Activated naive CD4-positive, alpha-beta T cell treated with anti-CD3 and anti-CD28 coated beads, Interleukin-2, amount 50 U/mL, for 72 hours (primary cell): ENCODE data around the gene SNRK. TPM values are rescaled to one million over a fixed set of nuclear protein-coding genes. Genes with fewer than 3 reads are reported as not detected.
A peak's percentile ranks its signal among the peaks of the same experiment; 100 is the strongest.

ENCODE experiments used
- ATAC-seq, 2 donors: fragments of 150-1000 bp; cut with Tn5 transposase; 2 replicates each; pipeline ENCODE4 v1.10.0; 2021; ENCODE audit warnings: mild to moderate bottlenecking in 2 of 2, moderate library complexity in 2 of 2
- DNase-seq, 2 donors: peaks; one replicate each; pipeline ENCODE4 v3.0.0; 2021 to 2022; ENCODE audit warnings: low spot score in 2 of 2
- H3K27ac Mint-ChIP-seq, 2 donors: one replicate each; pipeline ENCODE4 v1.8.0; 2022; ENCODE audit warnings: mild to moderate bottlenecking in 2 of 2, mixed read lengths in 2 of 2
- H3K36me3 Mint-ChIP-seq, 2 donors: one replicate each; pipeline ENCODE4 v1.8.0; 2022; ENCODE audit warnings: mixed read lengths in 2 of 2
- H3K9me3 Mint-ChIP-seq, 2 donors: one replicate each; pipeline ENCODE4 v1.8.0; 2022; ENCODE audit warnings: mixed read lengths in 2 of 2
- total RNA-seq, 2 donors: library from RNA; stranded (reverse); gene quantifications; one replicate each; pipeline ENCODE4 v1.2.3, GENCODE V29; 2022

SNRK gene
- total RNA-seq, 2 donors from 2014 or later: 21.2 to 28.6 TPM

GRCh38 chr3:43323541-43323940 lies 37.2 kb downstream of the SNRK start:
- peaks cover 0 to 4% of the 10 kb centered on the region in 2 donors for H3K9me3 Mint-ChIP-seq
- no peak overlapping the region for H3K27ac Mint-ChIP-seq
- H3K36me3 Mint-ChIP-seq: peaks cover 4 to 24% of the 10 kb centered on the region in 2 donors
- ATAC-seq: no peak
- DNase-seq: no peak

GRCh38 chr3:43326891-43327581 lies 40.7 kb downstream of the SNRK start:
- H3K36me3 Mint-ChIP-seq: peaks cover 0 to 8% of the 10 kb centered on the region in 2 donors
- ATAC-seq: peak; percentile 56 to 61
- peak overlapping the region in 1 of 2 donors; percentile 12 for H3K27ac Mint-ChIP-seq

GRCh38 chr3:43327582-43327979 lies 41.2 kb downstream of the SNRK start:
- H3K9me3 Mint-ChIP-seq: peaks cover 0 to 4% of the 10 kb centered on the region in 2 donors
- peaks cover 0 to 14% of the 10 kb centered on the region in 2 donors for H3K36me3 Mint-ChIP-seq
- DNase-seq: no peak
- peak in 1 of 2 donors; percentile 44 for ATAC-seq
- H3K27ac Mint-ChIP-seq: peak overlapping the region in 1 of 2 donors; percentile 12

More at GRCh38 chr3:43326891-43327581, 40.7 kb downstream of the SNRK start:
- peaks cover 0 to 4% of the 10 kb centered on the region in 2 donors for H3K9me3 Mint-ChIP-seq
- no peak for DNase-seq

- peaks cover 0 to 18% of the 10 kb centered on the region in 2 donors for H3K36me3 Mint-ChIP-seq
- DNase-seq (no peak), ATAC-seq (peak in 1 of 2 donors; percentile 36)
- peak overlapping the region; percentile 60 for H3K27ac Mint-ChIP-seq
- H3K9me3 Mint-ChIP-seq: no peaks in the 10 kb centered on the region
These were observed 42.3 kb downstream of the SNRK start for GRCh38 chr3:43328653-43329052.

- DNase-seq: no peak
- Mint-ChIP-seq H3K27ac (no peak overlapping the region), H3K9me3 (peaks cover 6 to 12% of the 10 kb centered on the region in 2 donors), H3K36me3 (peaks cover 12 to 30% of the 10 kb centered on the region in 2 donors)
- ATAC-seq: no peak
These were observed 44.6 kb downstream of the SNRK start for GRCh38 chr3:43330981-43331380.

GRCh38 chr3:43331381-43331780 lies 45.0 kb downstream of the SNRK start:
- ATAC-seq: no peak
- Mint-ChIP-seq H3K9me3 (peaks cover 6 to 16% of the 10 kb centered on the region in 2 donors), H3K36me3 (peaks cover 16 to 34% of the 10 kb centered on the region in 2 donors), H3K27ac (no peak overlapping the region)
- DNase-seq: no peak

- H3K27ac Mint-ChIP-seq: no peak overlapping the region
- no peak for DNase-seq
- ATAC-seq: no peak
- H3K9me3 Mint-ChIP-seq: peaks cover 6 to 30% of the 10 kb centered on the region in 2 donors
- peaks cover 38 to 64% of the 10 kb centered on the region in 2 donors for H3K36me3 Mint-ChIP-seq
These were observed 48.6 kb downstream of the SNRK start for GRCh38 chr3:43334976-43335375.

- DNase-seq: no peak
- Mint-ChIP-seq H3K9me3 (peaks cover 6 to 30% of the 10 kb centered on the region in 2 donors), H3K27ac (no peak overlapping the region), H3K36me3 (peaks cover 44 to 72% of the 10 kb centered on the region in 2 donors)
- no peak for ATAC-seq
These were observed 49.5 kb downstream of the SNRK start for GRCh38 chr3:43335799-43336198.

- Mint-ChIP-seq H3K36me3 (peaks cover 44 to 69% of the 10 kb centered on the region in 2 donors), H3K9me3 (peaks cover 6 to 30% of the 10 kb centered on the region in 2 donors), H3K27ac (no peak overlapping the region)
- ATAC-seq (no peak), DNase-seq (no peak)
These were observed 52.0 kb downstream of the SNRK start for GRCh38 chr3:43338295-43338694.

GRCh38 chr3:43340403-43340802 lies 54.1 kb downstream of the SNRK start:
- Mint-ChIP-seq H3K36me3 (peaks cover 43 to 79% of the 10 kb centered on the region in 2 donors), H3K27ac (no peak overlapping the region), H3K9me3 (peaks cover 3 to 23% of the 10 kb centered on the region in 2 donors)
- no peak for DNase-seq
- ATAC-seq: no peak

GRCh38 chr3:43341788-43342187 lies 55.4 kb downstream of the SNRK start:
- peak in 1 of 2 donors; percentile 68 for ATAC-seq
- Mint-ChIP-seq H3K36me3 (peaks cover 30 to 76% of the 10 kb centered on the region in 2 donors), H3K27ac (peak overlapping the region in 1 of 2 donors; percentile 33)

GRCh38 chr3:43343185-43343584 lies 56.8 kb downstream of the SNRK start:
- H3K27ac Mint-ChIP-seq: peak overlapping the region in 1 of 2 donors; percentile 19
- no peak for ATAC-seq
- peaks cover 0 to 5% of the 10 kb centered on the region in 2 donors for H3K9me3 Mint-ChIP-seq
- H3K36me3 Mint-ChIP-seq: peaks cover 35 to 78% of the 10 kb centered on the region in 2 donors
- DNase-seq: no peak

More at GRCh38 chr3:43341788-43342187, 55.4 kb downstream of the SNRK start:
- DNase-seq: no peak
- peaks cover 0 to 11% of the 10 kb centered on the region in 2 donors for H3K9me3 Mint-ChIP-seq

GRCh38 chr3:43343815-43344214 lies 57.5 kb downstream of the SNRK start:
- no peak for DNase-seq
- H3K9me3 Mint-ChIP-seq: no peaks in the 10 kb centered on the region
- no peak for ATAC-seq
- peaks cover 33 to 77% of the 10 kb centered on the region in 2 donors for H3K36me3 Mint-ChIP-seq
- H3K27ac Mint-ChIP-seq: peak overlapping the region in 1 of 2 donors; percentile 60

GRCh38 chr3:43344520-43344919 lies 58.2 kb downstream of the SNRK start:
- Mint-ChIP-seq H3K36me3 (peaks cover 35 to 78% of the 10 kb centered on the region in 2 donors), H3K27ac (no peak overlapping the region), H3K9me3 (no peaks in the 10 kb centered on the region)
- ATAC-seq (no peak), DNase-seq (no peak)

GRCh38 chr3:43345246-43345645 lies 58.9 kb downstream of the SNRK start:
- peak in 1 of 2 donors; percentile 40 for ATAC-seq
- DNase-seq: no peak
- peak overlapping the region; percentile 15 to 63 for H3K27ac Mint-ChIP-seq
- H3K9me3 Mint-ChIP-seq: no peaks in the 10 kb centered on the region
- peaks cover 31 to 76% of the 10 kb centered on the region in 2 donors for H3K36me3 Mint-ChIP-seq

GRCh38 chr3:43345877-43346276 lies 59.5 kb downstream of the SNRK start:
- H3K36me3 Mint-ChIP-seq: peaks cover 27 to 70% of the 10 kb centered on the region in 2 donors
- peak in 1 of 2 donors; percentile 14 for DNase-seq
- peak overlapping the region; percentile 29 to 63 for H3K27ac Mint-ChIP-seq
- no peaks in the 10 kb centered on the region for H3K9me3 Mint-ChIP-seq
- peak; percentile 89 for ATAC-seq

- Mint-ChIP-seq H3K9me3 (peaks cover 11% of the 10 kb centered on the region in 2 donors), H3K36me3 (peaks cover 39 to 81% of the 10 kb centered on the region in 2 donors), H3K27ac (peak overlapping the region; percentile 75)
- ATAC-seq: peak; percentile 23 to 60
- DNase-seq: no peak
These were observed 60.8 kb downstream of the SNRK start for GRCh38 chr3:43346978-43347749.
